ENCODE measurements around the gene CRYBA2. TPM values are rescaled to one million over a fixed set of nuclear protein-coding genes. Genes with fewer than 3 reads are reported as not detected.
A peak's percentile ranks its signal among the peaks of the same experiment; 100 is the strongest.

Gene CRYBA2
- total RNA-seq, 2 donors from 2014 or later, result not detected

GRCh38 chr2:218963601-218964000, 29.6 kb downstream of the CRYBA2 start:
- ATAC-seq, result no peak
- DNase-seq, result no peak
- intact Hi-C loops (cut with DNase I), result no loop called here

GRCh38 chr2:218962859-218963492, 30.2 kb downstream of the CRYBA2 start:
- ATAC-seq, result peak; percentile 29 to 55
- intact Hi-C loops (cut with DNase I), result no loop called here
- peak; percentile 71 for DNase-seq

- intact Hi-C loops (cut with DNase I), result no loop called here
- DNase-seq, result no peak
- no peak for ATAC-seq
These were observed 31.3 kb downstream of the CRYBA2 start for GRCh38 chr2:218961651-218962570.

GRCh38 chr2:218961229-218961628, 32.0 kb downstream of the CRYBA2 start:
- DNase-seq (no peak), ATAC-seq (no peak)
- intact Hi-C loops (cut with DNase I), result no loop called here

- no peak for DNase-seq
These were observed 32.7 kb downstream of the CRYBA2 start for GRCh38 chr2:218960309-218961165.

GRCh38 chr2:218959761-218960308, 33.4 kb downstream of the CRYBA2 start:
- intact Hi-C loops (cut with DNase I), result no loop called here
- ATAC-seq (no peak), DNase-seq (no peak)

More at GRCh38 chr2:218960309-218961165, 32.7 kb downstream of the CRYBA2 start:
- intact Hi-C loops (cut with DNase I), result no loop called here
- no peak for ATAC-seq

GRCh38 chr2:218959141-218959731, 34.0 kb downstream of the CRYBA2 start, which contains the start of gene CDK5R2:
TSS of gene CDK5R2 (plus strand) at chr2:218959666. CDS start at chr2:218959821, 155 bp downstream.
- DNase-seq (peak; percentile 73), ATAC-seq (peak; percentile 89 to 90)
- intact Hi-C loops (cut with DNase I), result no loop called here

GRCh38 chr2:218958276-218958675, 34.9 kb downstream of the CRYBA2 start:
- no peak for DNase-seq
- ATAC-seq, result no peak
- intact Hi-C loops (cut with DNase I), result no loop called here

GRCh38 chr2:218957671-218958070, 35.6 kb downstream of the CRYBA2 start:
- ATAC-seq (no peak), DNase-seq (no peak)
- intact Hi-C loops (cut with DNase I), result no loop called here

- intact Hi-C loops (cut with DNase I), result no loop called here
- DNase-seq (no peak), ATAC-seq (no peak)
These were observed 37.2 kb downstream of the CRYBA2 start for GRCh38 chr2:218956039-218956438.

- DNase-seq (no peak), ATAC-seq (no peak)
- intact Hi-C loops (cut with DNase I), result no loop called here
These were observed 38.5 kb downstream of the CRYBA2 start for GRCh38 chr2:218954541-218955300.

- intact Hi-C loops (cut with DNase I), result no loop called here
- DNase-seq (no peak), ATAC-seq (no peak)
These were observed 39.8 kb downstream of the CRYBA2 start for GRCh38 chr2:218953366-218953954.

- intact Hi-C loops (cut with DNase I), result no loop called here
- ATAC-seq (no peak), DNase-seq (no peak)
These were observed 41.1 kb downstream of the CRYBA2 start for GRCh38 chr2:218952160-218952559.

GRCh38 chr2:218946621-218947020, 46.6 kb downstream of the CRYBA2 start:
- DNase-seq (no peak), ATAC-seq (no peak)
- intact Hi-C loops (cut with DNase I), result no loop called here

- intact Hi-C loops (cut with DNase I), result no loop called here
- DNase-seq, result no peak
- no peak for ATAC-seq
These were observed 48.3 kb downstream of the CRYBA2 start for GRCh38 chr2:218944759-218945404.

Measured in left cardiac atrium (tissue), 4 donors.